HK-2 (cell line): Measurements from ENCODE around the gene TMEM79.
"Not testable (repeated sequence)": the region's sequence is repeated elsewhere in the genome, so short reads cannot be mapped to it uniquely, and the experiment has no call there.

ENCODE experiments used
- DNase-seq: peaks from one replicate; pipeline ENCODE4 v3.0.0-alpha.2; 2018; ENCODE audit not compliant: unreplicated experiment

TMEM79 gene

DNA sequence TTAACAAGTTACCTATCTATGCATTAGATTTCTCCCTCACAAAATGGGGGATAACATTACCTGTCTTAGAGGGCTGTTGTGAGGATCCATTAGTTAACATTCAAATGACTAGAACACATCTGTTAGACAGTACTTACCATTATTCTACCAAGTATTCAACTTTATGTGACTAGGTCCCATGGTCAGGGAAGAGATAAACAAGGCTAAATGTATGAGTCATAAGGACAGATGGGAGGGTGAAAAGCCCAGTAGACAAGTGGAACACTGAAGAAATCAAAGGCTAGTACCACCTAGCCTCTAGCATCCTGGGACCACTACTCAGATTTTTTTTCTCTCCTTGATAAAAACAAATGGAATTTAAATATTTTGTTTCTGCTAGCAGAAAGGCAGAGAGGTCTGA, 24.0 kb downstream of the TMEM79 start:
- DNase-seq = no peak

DNA sequence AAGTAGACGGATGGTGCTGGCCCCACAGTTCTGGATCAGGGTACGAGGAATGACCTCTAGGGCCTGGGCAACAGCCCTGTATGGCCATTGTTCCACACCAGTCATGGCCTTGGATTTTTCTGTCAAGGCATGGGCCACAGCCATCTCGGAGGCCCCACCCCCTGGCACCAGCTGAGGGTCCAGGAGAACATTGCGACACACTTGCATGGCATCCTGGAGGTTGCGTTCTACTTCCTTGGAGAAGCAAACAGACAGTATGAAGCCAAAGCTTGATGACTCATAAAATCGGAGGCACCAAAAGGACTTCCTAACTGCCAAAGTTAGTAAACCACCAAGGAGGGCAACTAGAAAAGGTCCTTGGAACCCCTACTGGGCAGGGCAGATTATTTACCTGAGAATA, 26.8 kb downstream of the TMEM79 start:
- DNase-seq = no peak

DNA sequence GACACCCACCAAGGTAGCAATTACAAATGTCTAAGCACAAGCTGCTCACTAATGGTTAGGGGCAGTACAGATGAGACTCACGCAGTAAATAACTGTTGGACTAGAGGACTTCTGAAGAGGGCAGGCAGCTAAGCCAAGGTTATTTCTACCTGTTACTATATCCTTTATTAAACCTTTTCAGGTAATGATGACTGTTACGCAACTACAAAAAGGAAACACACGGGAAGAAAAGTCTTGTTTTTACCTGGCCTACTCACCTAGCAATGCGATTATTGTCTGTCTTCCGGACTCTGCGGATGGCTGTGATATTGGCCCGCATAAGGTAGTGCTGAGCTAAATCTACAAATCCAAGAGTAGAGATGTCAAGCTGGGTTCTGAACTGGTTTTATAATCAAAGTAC, 32.8 kb downstream of the TMEM79 start:
- DNase-seq = no peak

DNA sequence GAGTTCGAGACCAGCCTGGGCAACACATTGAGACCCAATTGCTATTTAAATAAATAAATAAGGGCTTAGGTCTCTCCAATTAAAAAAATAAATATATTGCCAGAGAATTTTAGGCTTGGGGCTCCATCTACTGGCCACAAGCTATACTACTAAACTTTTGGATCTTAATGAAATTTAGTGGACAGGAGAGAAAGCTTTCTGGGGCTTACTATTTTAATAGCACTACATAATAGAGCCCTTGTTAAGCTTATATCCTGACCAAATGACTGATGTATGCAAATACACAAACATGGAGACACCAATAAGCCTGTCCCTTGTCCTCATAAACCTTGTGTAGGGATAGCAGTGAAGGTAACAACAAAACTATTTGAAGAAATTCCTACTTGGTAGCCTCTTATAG, 35.5 kb downstream of the TMEM79 start:
- no peak for DNase-seq

DNA sequence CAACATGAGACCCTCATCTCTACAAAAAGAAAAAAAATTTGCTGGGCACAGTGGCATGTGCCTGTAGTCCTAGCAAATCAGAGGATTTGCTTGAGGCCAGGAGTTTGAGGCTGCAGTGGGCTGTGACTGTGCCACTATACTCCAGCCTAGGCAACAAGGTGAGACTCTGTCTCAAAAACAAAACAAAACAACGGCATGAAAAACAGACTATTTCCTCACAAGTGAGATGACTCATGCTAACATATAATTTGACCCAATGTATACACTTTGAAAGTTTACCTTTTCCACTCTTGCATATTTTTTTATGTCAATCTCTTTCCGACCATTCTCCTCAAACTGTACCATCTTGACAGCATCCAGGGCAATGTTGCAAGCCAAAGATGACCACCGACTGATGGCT, 36.4 kb downstream of the TMEM79 start:
- no peak for DNase-seq

DNA sequence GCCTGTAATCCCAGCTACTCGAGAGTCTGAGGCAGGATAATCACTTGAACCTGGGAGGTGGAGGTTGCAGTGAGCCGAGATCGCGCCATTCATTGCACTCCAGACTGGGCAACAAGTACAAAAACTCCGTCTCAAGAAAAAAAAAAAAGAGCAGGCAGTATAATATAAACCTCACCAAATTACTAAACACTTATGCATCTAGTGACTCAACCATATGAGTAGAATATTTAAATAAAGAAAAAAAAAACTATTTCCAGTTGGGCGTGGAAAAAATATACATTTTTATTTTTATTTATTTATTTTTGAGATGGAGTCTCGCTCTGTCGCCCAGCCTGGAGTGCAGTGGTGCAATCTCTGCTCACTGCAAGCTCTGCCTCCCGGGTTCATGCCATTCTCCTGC, 39.1 kb downstream of the TMEM79 start:
- not testable (repeated sequence) for DNase-seq

DNA sequence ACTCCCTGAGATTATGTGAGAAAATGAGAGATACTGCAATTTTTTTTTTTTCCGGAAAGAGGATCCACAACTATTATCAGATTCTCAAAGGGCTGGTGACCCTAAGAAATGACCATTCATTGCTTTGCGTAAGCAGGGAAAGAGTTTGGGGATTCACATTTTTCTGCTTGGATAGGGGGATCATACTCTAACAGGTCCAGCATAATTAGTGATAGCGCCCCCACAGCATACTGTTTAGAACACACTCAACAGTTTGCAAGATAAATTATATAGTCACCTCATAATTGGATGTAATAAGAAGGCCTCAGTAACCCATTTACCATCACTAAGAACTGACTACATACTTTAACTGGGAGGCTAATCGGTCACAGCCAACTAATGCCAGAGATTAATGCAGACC, 52.1 kb downstream of the TMEM79 start:
- DNase-seq = no peak

DNA sequence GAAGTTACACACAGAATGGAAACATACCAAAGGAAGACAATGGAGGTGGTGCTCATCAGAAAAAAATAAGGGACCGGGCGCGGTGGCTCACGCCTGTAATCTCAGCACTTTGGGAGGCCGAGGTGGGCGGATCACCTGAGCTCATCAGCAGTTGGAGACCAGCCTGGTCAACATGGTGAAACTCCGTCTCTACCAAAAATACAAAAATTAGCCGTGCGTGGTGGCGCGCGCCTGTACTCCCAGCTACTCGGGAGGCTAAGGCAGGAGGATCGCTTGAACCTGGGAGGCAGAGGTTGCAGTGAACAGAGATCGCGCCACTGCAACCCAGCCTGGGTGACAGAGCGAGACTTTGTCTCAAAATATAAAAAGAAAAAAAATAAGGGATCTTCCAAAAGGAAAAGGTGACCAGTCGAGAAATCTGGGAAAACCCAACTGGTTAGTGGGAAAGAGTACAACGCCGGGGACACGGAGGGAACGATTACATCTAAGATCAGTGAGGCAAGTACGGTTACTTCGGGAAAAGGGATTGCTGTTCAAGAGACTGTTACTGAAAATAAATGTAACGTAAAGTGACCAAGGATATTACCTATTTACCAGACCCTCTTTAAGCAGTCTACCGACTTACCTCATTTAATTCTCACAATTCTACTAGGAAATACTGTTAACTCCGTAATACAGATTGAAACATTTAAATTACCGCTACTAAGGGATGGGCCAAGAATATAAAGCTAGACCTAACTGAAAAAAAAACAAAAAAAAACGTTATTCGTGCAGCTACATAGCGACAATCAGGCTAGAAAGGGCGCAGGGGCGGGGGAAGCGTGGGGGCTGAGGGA, 53.1 kb downstream of the TMEM79 start:
- DNase-seq = no peak

DNA sequence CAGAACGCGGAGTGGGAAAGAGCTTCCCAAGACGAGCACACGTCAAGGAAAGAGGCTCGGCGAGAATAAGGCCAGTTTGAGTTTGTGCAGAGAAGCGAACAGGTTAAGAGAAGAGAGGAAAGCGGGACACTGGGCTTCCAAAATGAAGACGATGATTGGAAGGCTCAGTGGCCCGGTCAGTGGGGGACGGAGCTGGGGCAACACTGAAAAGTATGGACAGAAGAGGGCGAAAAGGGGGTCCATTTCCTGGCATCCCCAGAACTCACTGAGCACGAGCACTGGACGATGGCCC, 53.7 kb downstream of the TMEM79 start:
- no peak for DNase-seq

DNA sequence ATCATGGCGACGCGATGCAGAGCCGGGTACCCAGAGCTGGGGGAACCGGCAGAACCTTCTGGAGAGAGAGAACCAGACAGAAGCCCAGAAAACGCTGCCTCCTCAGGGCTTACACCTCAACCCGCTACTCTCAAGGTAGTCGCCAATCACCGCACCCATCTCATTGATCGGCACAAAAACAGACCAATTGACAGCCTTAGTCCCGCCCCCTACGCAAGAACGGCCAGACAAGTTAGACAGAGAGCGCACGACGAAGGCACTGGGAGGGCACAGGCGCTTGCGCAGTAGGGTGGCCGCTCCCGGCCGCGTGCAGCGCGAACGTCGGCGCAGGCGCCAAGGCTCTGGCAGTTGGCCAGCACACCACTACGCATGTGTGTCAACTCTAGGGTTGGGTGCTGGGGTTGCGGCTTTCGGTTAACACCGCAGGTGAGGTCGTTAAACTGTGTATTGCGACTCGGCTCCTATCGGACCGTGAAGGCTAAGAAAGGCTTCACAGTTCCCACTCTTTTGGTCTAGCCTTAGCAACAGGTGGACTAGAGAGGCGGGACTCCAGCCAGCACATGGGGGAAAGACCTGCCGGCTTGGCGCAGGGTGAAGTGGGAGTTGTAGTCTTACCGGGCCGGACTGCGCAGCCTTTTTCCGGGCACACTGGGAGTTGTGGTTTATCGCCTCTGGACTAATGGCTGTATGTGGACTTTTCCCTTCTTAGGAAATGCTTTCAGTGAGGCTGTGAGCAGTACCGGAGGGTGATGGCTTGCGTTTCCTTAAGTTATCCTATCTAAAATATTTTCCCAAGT, 54.3 kb downstream of the TMEM79 start, which contains the start of the genes CCT3 and TSACC:
CCT3 (minus strand) TSS at position 113 of the 797 bp plus-strand sequence; CDS start at position 5, 108 bp downstream.
TSACC (plus strand) TSS at position 347 of the 797 bp plus-strand sequence. CDS start 1,232 bp downstream, outside the sequence.
- peak; percentile 100 for DNase-seq
